ENCODE measurements around the gene AGK.
A peak's percentile ranks its signal among the peaks of the same experiment; 100 is the strongest.
"Not testable (repeated sequence)": the region's sequence is repeated elsewhere in the genome, so short reads cannot be mapped to it uniquely, and the experiment has no call there.

AGK gene

GRCh38 chr7:141588912-141589311 is 37.7 kb downstream of the AGK start:
- no peak for DNase-seq

GRCh38 chr7:141590071-141590470 is 38.9 kb downstream of the AGK start:
- DNase-seq = no peak

GRCh38 chr7:141590666-141591065 is 39.5 kb downstream of the AGK start:
- no peak for DNase-seq

- DNase-seq = peak; percentile 76
Measured at GRCh38 chr7:141593134-141593533, 41.9 kb downstream of the AGK start.

- no peak for DNase-seq
Measured at GRCh38 chr7:141597966-141598365, 46.8 kb downstream of the AGK start.

GRCh38 chr7:141598408-141598807 is 47.2 kb downstream of the AGK start:
- DNase-seq = no peak

GRCh38 chr7:141600168-141601006 is 49.2 kb downstream of the AGK start:
- DNase-seq = no peak

GRCh38 chr7:141609576-141609975 is 58.4 kb downstream of the AGK start:
- DNase-seq = no peak

- no peak for DNase-seq
Measured at GRCh38 chr7:141610671-141611070, 59.5 kb downstream of the AGK start.

- DNase-seq = no peak
Measured at GRCh38 chr7:141612861-141613260, 61.7 kb downstream of the AGK start.

GRCh38 chr7:141617280-141617679 is 66.1 kb downstream of the AGK start:
- no peak for DNase-seq

GRCh38 chr7:141619745-141620144 is 68.5 kb downstream of the AGK start:
- no peak for DNase-seq

GRCh38 chr7:141624763-141625162 is 73.6 kb downstream of the AGK start:
- DNase-seq = no peak

- DNase-seq = no peak
Measured at GRCh38 chr7:141630621-141631020, 79.4 kb downstream of the AGK start.

- no peak for DNase-seq
Measured at GRCh38 chr7:141631525-141631924, 80.3 kb downstream of the AGK start.

- no peak for DNase-seq
Measured at GRCh38 chr7:141634065-141634464, 82.9 kb downstream of the AGK start.

- DNase-seq = no peak
Measured at GRCh38 chr7:141636053-141636452, 84.8 kb downstream of the AGK start.

GRCh38 chr7:141640239-141640840 is 89.1 kb downstream of the AGK start:
- DNase-seq = no peak

GRCh38 chr7:141641876-141642275 is 90.7 kb downstream of the AGK start:
- DNase-seq = no peak

GRCh38 chr7:141645188-141645587 is 94.0 kb downstream of the AGK start:
- DNase-seq = no peak

GRCh38 chr7:141646826-141647480 is 95.7 kb downstream of the AGK start:
- no peak for DNase-seq

GRCh38 chr7:141647701-141648100 is 96.5 kb downstream of the AGK start:
- DNase-seq = not testable (repeated sequence)

GRCh38 chr7:141648276-141649114 is 97.3 kb downstream of the AGK start:
- no peak for DNase-seq
